AG20443 (cell line): ENCODE measurements around the gene CASTOR1.

ENCODE experiments used
- DNase-seq: peaks from one replicate; pipeline ENCODE4 v3.0.0; 2012; ENCODE audit warnings: low spot score, mixed read lengths

The CASTOR1 gene

DNA sequence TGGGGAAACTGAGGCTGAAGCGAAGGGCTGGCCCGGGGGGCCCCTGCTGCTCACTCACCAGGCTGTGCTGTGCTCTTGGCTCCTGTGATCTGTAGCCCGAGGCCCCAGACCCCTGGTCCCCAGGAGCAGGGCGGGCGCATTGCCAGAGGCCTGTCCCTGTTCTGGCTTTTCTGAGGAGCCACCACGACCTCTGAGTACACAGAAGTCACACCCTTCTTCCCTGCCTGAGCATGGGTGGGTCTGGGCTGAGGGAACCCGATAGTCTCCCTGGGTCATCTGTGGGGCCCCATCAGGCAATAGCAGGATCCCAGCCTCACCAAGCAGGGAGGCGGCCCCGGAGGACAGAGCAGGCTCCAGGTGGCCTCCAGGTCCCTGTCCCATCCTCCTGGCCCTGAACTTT is 5.1 kb downstream of the CASTOR1 start:
- no peak for DNase-seq

DNA sequence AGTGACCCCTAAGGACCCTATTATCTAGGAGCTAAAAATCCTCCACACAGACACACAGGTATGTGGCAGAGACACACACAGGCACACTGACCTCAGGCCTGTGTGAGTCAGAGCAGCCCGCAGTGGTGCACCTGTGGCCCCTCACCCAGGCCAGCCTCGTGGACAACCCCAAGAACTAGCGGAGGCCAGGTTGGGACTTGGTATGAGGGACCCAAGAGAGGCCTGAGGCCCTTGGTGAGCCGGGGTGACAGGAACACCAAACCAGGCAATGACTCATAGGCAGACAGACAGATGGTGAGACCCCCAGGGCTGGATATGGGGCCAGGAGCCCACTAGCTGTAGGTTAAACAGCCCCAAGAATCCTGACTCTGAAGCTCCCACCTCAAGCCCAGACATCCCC is 6.0 kb downstream of the CASTOR1 start:
- DNase-seq, result no peak

DNA sequence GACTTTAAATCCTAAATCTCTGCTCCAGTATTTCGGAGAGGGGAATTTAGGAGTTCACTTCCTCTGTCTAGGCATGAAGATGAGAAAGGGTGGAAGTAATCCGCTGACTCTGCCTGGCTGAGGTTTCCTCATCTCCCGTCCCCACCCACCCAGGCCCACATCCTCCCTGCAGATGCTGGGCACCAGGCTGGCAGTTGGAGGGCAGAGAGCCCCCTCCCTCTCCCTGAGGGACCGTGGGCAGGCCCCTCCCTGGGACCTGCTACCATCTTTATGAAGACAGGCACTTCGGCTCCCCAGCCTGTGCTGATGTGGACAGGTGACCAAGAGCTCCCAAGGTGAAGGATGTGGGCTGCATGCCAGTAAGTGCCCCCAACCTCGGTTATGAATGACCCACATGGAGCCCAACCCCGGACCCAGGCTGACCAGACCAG is 6.7 kb downstream of the CASTOR1 start:
- no peak for DNase-seq

DNA sequence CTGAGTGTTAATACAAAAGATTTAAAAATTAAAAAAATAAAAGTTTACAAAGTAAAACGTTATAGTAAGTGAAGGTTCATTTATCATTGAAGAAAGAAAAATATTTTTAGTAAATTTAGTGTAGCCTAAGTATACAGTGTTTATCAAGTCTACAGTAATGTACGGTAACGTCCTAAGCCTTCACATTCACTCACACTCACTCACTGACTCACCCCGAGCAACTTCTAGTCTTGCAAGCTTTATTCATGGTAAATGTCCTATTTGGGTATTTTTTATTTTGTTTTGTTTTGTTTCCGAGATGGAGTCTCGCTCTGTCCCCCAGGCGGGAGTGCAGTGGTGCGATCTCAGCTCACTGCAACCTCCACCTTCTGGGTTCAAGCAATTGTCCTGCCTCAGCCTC is 8.8 kb downstream of the CASTOR1 start:
- no peak for DNase-seq

DNA sequence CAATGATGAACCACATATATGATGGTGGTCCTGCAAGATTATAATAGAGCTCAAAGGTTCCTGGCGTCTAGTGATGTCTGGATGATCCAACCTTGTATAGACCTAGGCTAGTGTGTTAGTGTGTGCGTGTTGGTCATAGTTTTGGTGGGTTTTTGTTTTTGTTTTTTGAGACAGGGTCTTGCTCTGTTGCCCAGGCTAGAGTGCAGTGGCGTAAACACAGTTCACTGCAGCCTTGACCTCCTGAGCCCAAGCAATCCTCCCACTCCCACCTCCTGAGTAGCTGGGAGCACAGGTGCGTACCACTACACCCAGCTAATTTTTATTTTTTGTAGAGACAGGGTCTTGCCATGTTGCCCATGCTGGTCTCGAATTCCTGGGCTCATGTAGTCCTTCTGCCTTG is 9.4 kb downstream of the CASTOR1 start:
- DNase-seq, result no peak

DNA sequence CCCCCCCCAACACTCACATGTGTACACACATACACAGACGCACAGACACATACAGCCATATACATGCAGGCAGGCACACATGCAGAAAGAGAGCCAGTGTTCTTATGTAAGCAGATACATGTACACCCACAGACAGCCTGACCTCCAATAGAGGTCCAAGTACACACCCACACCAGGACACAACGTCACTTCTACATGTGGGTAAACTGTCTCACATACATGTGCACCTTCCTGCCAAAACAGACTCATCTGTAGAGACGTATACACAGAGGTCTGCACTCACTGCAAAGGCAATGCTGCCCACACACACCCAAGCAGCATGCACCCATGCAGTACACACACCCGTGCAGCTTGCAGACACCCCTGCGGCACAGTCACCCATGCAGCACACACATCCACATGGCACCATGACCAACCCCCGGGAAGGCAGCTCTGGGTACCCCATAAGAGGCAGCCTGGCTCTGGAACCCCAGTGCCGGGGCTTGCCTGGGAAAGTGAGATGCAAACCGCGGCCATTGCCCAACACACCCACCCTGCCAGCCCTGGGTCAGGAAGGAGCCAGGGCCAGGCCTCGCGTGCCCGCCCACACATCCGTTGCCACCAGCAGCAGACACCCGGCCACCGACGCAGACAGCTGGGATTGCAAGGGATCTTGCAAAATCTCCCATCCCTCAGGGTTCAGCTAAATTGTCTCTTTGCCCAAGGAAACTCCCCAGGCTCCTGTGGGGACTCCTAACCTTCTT is 10.1 kb downstream of the CASTOR1 start:
- DNase-seq, result peak; percentile 71

DNA sequence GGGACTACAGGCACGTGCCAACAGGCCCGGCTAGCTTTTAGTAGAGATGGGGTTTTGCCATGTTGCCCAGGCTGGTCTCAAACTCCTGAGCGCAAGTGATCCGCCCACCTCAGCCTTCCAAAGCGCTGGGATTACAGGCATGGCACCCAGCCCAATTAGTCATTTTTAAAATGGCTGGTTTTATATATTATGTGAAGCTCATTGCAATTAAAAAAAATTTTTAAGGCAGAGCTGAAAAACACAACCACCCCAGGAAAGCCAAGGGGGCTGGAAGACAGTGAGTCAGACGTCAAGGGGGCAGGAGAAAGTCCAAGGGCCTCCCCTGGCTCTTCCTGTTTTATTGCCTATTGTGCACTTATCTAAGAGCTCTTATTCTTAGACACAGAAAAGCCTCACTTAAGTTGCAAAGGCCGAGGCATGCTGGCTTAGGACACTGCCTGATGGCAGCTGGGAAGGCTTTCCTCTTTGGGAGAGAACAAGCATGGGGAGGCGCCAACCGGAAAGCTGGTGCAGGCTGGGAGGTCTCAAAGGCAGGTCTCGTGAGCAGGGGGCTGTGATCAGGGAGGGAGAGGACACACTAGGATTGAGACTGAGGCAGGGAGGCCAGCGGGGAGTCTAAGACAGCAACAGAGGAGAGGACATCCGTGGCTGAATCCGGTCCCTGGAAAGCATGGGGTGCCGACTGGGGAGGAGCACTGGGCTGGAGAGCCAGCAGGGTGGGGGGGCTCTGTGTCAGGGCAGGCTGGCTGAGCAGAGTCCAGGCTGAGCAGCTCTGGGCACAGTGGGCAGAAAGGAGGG is 11.6 kb downstream of the CASTOR1 start:
- peak; percentile 62 for DNase-seq

DNA sequence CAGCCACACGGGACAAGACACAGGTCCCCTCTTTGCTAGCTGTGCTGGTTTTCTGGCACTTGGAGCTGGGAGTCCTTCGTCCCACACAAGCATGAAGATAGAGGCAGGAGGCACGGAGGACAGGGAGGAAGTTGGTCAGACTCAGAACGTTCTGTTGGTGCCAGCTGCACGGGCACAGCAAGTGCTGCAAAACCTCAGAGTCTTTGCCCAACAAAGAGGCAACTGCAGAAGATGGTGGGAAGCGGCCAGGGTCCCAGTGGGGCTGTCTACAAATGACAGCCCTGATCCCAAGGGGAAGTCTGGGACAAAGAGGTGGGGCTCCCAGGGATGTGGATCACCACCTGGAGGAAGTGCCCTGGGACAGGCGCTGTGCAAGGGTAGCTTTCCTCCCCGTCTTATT is 13.3 kb downstream of the CASTOR1 start:
- DNase-seq, result no peak

DNA sequence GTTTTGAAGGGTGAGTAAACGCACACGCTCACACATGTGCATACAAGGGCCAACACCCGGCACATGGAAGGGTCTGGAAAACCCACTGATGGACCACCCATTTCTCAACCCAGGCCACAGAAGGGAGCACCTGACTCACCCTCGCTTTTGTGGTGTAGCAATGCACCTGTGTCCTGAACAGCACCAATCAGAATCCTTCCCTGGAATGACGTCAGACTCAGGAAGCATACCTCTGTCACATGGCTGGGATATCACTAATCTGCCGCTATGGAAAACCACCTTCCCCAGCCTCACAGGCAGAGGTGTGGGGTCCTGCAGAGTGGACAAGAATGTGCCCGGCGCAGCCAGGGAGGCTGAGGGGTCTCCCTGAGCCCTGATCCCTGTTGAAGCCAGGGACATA is 13.7 kb downstream of the CASTOR1 start:
- no peak for DNase-seq

DNA sequence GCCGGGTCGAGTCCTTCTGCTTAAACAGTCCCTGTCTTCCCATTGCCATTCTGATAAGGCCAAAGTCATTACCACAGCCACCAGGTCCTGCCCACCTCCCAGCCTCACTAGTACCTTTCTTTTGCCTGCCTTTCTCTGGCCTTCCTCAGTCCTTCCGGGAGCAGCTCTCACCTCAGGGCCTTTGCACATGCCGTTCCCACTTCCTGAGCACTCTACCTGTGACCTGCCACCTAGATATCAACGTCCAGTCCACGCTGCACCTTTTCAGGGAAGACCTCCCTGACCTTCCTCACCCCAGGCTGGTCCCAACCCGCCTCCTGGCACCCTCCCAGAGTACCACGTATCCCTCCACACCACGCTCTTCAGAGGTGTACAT is 14.9 kb downstream of the CASTOR1 start:
- no peak for DNase-seq

DNA sequence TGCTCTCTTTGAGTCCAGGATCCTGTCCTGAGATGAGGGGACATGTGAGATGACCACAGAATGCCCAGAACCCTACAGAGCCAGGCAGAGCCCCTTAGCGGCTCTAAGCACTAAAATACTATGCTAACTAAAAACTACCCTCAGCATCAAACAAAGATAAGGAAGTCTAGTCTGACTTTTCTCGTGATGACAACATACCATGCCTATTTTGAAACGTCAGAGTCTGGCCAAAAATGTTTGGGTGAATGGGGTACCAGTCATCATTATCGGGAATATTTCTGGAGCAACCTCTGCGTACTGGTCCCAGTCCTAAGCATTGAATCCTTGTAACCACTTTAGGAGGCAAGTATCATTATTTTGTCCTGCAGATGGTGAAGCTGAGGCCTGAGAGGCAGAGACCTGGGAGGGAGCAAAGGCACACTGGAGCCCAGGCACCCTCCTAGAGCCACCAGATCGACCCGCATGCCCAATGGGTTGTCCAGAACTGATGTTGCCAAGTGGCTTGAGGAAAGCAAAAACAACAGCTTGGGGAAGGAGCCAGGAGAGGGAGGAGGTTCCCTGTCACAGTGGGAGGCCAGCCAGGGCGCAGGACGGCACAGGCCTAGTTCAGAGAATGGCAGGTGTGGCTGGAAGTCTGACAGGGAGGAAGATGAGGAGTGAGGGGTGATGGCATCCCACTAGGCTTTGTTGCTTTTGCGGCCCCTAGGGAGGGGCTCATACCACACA is 15.4 kb downstream of the CASTOR1 start:
- no peak for DNase-seq

DNA sequence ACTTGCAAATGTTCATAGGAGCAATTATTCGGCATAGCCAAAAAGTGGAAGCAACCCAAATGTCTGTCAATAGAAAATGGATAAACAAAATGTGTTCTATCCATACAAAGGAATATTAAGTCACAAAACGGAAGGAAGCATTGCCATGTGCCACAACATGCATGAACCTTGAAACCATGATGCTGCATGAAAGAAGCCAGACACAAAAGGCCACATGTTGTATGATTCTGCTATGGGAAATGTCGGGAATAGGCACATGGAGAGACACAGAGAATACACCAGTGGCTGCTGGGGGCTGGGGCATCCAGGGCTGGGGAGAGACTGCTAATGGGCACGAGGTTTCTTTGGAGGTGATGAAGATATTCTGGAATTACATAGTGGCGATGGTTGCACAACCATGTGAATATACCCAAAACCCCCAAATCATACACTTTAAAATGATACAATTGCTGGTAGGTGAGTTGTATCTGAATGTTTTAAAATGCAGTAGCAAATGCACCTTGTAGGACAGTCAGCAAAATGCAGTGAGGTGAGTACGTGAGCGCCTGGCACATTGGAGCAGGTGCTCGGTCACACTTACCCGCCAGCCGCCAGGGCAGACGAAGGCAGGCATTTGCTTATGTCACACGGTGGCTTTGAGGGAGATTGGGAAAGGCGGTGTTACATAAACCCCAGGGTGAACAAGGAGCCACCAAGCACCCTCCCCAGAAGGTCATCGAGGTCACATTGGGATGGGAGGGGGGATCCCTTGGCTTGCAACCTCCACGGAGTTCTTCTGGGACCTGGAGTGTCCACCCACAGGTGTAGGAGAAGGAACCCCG is 16.3 kb downstream of the CASTOR1 start:
- DNase-seq, result no peak

DNA sequence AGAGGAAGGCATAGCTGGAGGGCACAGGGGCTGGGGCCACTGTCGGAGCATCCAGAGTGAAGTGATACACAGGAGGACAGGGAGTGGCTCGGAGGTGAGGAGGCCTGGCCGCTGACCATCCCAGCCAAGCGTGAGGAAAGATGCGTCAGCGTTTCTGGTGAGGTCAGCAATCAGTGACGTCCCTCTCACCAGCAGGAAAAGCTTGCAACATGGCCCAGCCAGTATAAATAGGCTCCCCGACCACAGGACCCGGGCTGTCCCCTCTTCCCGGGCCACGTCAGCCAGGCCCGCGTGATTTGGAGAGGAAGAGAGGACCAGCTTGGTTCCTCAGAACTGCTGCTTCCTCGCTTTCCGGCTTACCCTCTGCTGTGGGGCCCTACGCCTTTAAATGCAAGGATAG is 18.5 kb downstream of the CASTOR1 start:
- DNase-seq, result no peak

DNA sequence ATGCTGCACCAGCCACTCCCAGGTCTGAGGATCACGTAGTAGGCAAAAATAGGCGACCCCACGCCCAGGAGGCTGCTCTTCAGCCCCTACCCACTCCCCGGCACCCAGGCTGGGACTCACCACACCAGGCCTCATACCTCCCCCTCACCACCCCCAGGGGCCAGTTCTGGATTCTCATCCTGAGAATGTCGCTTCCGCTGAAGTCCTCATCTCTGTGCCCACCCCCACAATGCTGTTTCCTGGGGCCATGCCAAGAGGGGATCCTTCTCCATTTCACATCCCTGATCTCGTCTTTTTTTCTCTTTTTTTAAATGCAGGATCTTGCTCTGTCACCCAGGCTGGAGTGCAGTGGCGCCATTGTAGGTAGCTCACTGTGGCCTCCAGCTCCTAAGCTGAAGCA is 21.0 kb downstream of the CASTOR1 start:
- DNase-seq, result no peak

DNA sequence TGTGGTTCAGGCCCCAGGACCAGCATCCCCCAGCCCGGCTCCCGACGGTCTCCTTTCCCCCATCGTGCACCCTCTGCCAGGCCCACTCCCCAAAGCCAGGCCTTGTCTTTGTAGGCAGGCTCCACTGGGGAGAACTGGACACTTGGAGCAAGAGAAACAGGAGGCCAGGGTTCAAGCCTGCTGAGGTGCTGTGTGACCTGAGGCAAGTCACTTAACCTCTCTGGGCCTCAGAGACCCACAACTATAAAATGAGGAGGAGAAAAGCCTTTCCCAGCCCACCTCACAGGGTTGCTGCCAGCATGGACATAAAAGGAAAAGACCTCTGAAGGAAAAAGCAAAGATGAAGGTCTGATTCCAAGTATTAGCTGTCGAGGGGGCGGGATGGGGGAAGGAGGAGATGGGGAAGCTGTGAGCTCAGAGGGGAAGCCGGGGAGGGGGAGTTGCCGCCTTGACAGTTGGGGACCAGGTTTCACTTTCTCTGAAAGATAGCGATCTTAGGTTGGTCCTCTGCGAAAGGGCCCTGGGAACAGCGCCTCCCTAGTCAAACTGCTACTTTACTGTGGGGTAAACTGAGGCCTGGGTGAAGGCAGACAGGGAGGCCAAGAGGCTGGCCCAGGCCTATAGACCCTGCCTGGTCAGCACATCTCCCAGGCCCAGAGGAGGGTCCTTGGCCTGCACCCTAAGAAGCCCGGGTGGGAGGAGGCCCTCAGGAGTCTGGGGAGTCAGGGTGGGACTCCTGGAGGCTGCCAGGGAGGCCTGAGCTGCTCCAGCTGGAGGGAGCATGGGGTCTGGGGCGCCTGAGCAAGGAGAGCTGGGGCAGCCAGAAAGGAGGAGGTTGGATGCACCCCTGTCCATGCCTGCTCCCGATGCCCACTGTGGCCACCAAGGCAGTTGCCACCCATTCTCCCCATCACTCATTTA is 21.7 kb downstream of the CASTOR1 start:
- no peak for DNase-seq

DNA sequence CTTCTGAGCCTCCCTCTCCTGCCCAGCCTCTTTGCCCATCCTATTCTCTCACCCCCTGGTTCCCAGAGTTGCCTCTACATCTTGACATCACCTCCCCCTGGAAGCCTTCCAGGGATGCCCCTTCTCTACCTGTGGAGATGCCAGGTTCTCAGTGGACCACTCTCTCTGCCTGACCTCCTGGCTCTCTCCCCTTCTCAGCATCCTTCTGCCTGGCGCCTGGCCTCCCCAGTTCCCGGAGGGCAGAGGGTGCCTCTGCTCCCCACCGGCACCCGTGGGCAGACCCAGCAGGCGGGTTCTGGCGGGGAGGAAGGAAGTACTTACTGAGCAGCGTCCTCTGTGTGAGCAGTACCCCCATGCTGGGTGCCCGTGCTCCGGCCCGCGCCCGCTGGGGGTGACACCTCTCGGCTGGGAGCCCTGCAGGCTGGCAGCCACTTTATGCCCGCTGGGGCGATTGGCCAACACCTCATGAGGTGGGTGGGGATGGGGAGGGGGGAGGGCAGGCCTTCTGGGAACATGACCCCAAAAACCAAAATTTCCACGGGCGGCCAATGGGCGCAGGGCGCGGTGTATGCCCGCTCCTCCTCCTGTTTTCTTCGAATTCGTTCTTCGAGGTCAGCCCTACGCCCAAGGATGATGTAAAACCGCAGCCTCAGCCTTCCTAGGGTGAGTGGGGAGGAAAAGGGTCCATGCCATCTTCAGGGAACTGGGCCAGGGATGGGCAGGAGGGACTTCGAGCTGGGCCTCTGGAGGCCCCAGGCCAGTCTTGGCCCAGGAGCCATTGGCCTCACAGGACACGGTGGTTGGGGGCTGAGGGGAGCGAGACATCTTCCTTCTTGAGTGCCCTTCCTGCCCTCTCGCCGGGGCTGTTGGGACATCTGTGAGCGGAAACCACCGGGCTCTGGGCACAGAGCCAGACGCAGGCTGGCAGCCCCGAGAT is 22.6 kb downstream of the CASTOR1 start, which contains the start of gene OSM:
OSM (minus strand) TSS at position 407 of the 937 bp plus-strand sequence; CDS start at position 355, 52 bp downstream.
- DNase-seq, result no peak

DNA sequence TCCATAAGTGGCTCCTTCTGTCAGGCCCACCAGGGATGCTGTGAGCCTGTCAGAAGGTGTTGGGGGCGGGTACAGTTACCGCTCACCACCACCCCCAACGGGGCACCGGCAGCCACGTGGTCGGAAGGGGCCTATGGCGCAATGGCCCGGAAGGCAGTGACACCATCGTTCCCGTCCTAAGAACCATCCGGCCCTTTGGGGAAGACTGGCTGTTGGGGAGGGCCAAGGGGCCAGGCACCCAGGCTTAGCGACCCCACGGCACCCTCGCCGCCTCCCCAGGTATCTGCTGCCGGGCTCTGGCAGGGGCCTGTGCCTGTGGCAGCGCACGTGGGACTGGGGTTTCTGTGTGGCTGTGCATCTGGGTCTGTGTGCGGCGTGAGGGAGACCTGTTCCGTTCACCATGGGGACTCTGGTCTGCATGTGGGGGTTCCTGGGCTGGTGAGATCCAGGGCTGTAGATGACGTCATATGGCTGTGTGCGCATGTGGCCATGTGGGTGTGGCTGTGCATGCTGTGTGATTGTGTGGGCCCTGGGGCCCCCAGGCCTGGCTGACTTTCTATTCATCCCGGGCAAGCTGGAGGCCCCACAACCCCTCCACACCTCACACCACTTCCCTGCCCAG is 23.4 kb downstream of the CASTOR1 start:
- DNase-seq, result no peak

DNA sequence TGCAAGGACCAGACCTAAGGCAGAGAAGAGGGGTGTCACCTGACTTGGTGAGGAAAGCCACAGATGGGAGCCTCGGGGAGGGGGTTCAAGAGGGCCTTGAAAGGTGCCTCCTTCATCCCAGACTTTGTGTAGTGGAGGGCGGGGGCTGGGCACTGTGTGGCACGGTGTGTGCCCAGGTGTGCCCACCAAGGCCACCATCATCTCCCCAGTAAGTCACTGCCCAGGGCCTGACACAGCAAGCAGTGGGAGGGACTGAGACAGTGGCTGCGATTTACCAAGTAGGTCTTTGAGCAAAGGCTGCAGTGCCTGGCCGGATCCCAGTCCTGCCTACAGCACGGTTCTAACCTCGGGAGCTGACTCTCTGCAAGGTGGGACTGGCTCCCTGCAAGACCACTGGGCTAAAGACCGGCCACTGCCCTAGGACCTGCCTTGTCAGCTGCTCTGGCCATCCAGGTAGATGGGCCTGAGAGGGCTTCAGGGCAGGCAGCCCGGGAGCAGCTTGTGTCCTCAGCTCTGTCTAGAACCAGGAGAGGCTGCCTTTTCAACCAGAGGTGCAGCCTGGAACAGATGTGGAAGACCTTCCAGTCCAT is 24.1 kb downstream of the CASTOR1 start:
- DNase-seq, result no peak

DNA sequence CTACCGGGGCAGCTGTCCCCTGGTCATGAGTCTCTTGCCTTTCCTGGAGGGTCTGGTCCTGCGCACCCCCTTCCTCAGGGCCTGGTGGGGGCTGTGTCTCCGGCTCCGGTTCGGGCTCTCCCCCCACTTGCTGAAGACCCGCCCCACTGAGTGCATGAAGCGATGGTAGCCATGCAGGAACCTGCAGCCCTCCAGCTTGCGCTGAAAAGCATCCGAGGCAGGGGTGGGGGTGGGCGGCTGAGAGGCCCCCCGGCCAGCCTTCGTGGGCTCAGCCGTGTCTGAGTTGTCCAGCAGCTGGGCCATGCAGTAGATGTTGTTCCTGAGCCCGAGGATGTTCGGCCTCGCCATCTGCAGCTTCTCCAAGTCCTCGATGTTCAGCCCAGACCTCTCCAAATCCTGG is 25.4 kb downstream of the CASTOR1 start:
- no peak for DNase-seq
